GM12801 (cell line): ENCODE data around the gene MGAT2.

Experiments used
- TF ChIP-seq, protein P1 (sequence below): IDR thresholded peaks from one replicate; pipeline ENCODE4 v1.5.1; 2011; ENCODE audit warnings: control low read depth; ENCODE audit not compliant: insufficient read length; ENCODE audit errors: extremely low read depth

Gene MGAT2

DNA sequence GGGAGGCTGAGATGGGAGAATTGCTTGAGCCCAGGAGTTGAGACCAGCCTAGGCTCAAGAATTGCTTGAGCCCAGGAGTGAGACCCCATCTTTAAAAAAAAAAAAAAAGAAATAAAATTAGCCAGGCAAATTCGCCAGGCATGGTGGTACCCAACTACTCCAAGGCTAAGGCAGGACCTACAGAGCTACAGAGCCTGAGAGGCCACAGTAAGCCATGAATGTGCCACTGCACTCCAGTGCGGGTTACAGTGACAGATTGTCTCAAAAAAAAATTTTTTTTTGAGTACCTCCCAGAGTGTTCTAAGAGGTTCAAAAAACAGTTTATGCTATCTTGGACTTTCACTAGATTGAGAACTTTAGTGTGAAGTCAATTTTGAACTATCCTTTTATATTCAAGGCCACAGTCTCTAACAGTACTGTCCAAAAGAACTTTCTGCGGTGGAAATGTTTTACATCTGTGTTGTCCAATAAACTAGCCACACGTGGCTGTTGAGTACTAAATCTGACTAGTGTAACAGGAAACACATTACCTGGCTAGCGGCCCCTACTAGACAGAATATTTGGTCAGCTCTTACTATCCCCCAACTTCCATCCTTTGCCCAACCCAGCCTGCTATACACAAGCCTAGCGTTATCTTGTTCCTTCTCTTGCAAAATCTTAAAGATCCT is 2.6 kb upstream of the MGAT2 start:
- TF ChIP-seq, protein P1, sequence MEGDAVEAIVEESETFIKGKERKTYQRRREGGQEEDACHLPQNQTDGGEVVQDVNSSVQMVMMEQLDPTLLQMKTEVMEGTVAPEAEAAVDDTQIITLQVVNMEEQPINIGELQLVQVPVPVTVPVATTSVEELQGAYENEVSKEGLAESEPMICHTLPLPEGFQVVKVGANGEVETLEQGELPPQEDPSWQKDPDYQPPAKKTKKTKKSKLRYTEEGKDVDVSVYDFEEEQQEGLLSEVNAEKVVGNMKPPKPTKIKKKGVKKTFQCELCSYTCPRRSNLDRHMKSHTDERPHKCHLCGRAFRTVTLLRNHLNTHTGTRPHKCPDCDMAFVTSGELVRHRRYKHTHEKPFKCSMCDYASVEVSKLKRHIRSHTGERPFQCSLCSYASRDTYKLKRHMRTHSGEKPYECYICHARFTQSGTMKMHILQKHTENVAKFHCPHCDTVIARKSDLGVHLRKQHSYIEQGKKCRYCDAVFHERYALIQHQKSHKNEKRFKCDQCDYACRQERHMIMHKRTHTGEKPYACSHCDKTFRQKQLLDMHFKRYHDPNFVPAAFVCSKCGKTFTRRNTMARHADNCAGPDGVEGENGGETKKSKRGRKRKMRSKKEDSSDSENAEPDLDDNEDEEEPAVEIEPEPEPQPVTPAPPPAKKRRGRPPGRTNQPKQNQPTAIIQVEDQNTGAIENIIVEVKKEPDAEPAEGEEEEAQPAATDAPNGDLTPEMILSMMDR, result no peak

DNA sequence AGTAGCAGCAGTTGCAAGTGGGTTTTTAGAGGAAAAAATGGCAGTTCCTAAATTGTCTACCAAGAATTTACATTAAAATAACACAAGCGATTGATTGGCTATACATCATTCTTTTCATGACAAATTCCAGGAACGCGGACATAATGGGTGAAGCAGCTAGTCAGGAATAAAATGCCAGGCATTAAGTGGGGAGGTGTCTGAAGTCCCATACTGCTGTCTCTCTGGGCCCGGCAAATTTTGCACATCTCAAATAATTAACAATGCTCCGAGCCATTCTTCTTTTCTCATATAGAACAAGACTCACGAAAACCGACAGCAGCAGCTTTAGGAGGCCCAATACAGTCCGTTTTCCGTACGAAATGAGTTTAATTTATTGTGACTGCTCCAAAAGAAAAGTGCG is 869 bp upstream of the MGAT2 start:
- TF ChIP-seq, protein P1, result no peak

DNA sequence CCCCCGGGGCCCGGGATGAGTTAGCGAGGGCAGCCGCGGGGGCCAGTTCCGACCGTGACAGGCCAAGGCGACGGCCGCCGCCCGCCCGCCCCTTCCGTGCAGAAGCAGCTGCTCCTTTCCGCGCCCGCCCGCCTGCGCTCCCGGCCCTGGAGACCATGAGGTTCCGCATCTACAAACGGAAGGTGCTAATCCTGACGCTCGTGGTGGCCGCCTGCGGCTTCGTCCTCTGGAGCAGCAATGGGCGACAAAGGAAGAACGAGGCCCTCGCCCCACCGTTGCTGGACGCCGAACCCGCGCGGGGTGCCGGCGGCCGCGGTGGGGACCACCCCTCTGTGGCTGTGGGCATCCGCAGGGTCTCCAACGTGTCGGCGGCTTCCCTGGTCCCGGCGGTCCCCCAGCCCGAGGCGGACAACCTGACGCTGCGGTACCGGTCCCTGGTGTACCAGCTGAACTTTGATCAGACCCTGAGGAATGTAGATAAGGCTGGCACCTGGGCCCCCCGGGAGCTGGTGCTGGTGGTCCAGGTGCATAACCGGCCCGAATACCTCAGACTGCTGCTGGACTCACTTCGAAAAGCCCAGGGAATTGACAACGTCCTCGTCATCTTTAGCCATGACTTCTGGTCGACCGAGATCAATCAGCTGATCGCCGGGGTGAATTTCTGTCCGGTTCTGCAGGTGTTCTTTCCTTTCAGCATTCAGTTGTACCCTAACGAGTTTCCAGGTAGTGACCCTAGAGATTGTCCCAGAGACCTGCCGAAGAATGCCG is 699 bp downstream of the MGAT2 start:
- TF ChIP-seq, protein P1, result no peak

DNA sequence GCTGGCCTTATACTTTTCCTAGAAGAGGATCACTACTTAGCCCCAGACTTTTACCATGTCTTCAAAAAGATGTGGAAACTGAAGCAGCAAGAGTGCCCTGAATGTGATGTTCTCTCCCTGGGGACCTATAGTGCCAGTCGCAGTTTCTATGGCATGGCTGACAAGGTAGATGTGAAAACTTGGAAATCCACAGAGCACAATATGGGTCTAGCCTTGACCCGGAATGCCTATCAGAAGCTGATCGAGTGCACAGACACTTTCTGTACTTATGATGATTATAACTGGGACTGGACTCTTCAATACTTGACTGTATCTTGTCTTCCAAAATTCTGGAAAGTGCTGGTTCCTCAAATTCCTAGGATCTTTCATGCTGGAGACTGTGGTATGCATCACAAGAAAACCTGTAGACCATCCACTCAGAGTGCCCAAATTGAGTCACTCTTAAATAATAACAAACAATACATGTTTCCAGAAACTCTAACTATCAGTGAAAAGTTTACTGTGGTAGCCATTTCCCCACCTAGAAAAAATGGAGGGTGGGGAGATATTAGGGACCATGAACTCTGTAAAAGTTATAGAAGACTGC is 1.5 kb downstream of the MGAT2 start:
- TF ChIP-seq, protein P1, result no peak

GRCh38 chr14:49623387-49623786 is 2.8 kb downstream of the MGAT2 start:
- TF ChIP-seq, protein P1, result no peak

GRCh38 chr14:49623941-49624839 is 3.6 kb downstream of the MGAT2 start:
- TF ChIP-seq, protein P1, result no peak
